Measurements from ENCODE around the gene BTAF1.

Gene BTAF1

DNA sequence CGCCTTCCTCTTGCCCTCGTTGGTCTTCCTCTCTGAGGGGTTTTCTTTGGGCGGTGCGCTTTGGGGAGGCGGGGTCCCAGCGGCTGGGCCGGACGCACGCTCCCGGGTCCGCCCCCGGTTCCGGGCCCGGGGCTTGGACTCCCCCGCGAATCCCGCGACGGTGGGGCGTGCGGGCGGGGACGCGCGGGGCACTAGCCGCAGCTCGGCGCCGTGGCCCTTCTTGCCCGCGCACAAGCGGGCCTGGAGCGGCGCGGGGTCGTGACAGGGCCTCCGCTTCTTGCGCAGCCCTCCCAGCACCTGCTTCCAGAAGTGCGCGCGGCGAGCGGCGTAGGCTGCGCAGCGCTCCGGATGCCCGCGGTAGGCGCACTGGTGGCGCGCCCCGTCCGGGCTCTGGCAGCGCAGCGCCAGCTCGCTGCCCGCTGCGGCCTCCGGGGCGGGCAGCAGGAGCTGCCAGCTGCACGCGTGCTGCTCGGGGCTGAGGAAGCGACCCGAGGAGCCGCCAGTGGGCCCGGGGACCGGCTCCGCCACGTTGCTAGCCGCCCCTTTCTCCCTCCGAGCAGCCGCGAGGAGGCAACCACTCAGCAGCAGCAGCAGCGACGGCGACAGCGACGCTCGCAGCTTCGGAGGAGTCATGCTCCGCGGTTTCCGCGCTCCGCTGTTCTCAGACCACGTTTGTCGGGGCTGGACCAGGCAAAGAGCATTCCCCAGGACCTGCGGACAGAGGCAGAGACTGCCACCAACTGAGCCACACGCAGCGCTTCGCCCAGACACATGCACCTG lies 15.0 kb upstream of the BTAF1 start:
- peak; percentile 37 for DNase-seq (ENCODE audit: low read depth)

DNA sequence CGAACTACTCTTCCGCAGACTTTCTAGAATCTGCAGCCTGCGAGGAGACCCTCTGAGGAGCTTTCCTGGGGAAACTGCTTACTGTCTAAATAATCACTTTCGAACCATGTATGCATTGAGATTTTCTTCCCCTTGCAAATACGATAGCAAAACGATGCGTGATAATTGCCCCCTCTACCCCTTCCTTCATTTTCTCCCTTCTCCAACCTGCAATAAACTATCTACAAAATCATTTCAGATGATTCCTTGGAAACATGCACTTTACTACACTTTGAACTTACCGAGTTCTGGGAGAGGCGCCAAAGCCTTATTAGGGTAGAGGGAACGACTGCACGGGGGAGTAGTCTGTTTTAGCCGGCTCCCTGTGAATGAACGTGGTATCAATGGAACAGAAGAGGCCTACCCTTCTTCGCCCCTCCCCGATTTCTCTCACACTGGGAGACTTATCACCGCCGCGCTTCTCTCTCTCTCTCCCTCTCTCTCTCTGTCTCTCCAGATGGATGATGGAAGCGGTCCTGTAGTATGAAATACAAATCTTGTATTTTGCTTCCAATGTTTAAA lies 14.4 kb upstream of the BTAF1 start, which contains the start of gene FGFBP3:
FGFBP3 (minus strand) TSS at position 370 of the 561 bp plus-strand sequence. CDS start 517 bp downstream, outside the sequence.
- peak; percentile 63 for DNase-seq (ENCODE audit: low read depth)

DNA sequence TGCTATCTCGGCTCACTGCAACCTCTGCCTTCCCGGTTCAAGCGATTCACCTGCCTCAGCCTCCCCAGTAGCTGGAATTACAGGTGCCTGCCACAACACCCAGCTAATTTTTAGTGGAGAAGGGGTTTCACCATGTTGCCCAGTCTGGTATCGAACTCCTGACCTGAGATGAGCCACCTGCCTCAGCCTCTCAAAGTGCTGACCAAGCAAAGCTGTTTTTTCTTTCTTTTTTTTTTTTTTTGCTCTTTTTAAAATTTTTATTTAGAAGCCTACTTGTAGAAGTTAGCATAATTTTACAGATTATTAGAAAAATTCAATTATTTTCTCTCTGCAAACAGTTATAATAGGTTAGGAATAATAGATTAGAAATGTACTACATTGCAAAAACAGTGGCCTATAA lies 13.1 kb upstream of the BTAF1 start:
- DNase-seq (ENCODE audit: low read depth): no peak

DNA sequence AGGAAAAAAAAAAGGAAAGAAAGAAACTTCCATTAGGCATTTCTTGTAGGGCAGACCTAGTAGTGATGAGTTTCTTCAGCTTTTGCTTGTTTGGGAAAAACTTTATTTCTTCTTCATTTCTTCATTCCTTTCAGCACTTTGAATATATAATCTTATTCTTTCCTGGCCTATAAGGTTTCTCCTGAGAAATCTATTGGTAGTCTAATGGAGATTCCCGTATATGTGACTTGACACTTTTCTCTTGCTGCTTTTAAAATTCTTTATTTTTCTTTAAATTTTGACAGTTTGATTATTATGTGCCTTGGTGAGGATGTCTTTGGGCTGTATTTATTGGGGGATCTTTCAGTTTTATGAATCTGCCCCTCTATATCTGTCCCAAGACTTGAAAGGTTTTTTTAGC lies 3.9 kb upstream of the BTAF1 start:
- no peak for DNase-seq (ENCODE audit: low read depth)

DNA sequence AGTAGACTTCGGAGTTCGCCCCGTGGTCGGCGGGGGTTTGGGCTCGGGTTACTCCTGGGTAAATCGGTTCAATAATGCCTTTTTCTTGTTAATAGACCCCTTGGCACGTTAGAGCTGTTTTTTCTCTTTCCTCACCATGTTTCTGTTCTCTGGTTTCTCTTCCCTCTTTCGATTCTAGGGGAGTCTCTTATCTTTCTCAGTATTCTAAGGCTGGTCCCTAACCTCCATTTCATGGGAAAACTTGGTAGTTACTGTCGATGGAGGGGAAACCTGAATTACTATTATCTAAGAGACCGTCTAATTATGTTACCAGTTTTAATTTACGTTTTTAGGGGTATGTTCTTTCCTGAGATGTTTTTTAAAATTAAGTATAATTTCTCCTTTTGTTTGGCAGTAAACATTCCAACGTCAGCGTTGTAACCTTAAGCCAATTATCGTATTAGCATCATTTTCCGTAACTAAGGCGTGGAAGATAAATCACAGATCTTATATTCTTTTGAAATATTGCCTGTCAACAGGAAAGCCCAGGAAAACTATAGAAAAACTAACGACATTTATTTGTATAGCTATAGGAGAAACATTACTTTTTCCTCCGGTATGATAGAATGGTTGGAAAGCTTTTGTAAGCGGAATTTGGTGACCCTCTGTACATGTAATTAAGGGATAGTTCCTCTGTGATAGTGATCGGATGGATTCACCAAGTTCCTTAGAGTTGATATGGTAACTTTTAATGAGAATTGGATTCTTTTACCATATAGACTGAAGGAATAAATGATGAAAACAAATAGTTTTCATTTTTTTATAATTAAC lies 847 bp downstream of the BTAF1 start:
- no peak for DNase-seq (ENCODE audit: low read depth)

DNA sequence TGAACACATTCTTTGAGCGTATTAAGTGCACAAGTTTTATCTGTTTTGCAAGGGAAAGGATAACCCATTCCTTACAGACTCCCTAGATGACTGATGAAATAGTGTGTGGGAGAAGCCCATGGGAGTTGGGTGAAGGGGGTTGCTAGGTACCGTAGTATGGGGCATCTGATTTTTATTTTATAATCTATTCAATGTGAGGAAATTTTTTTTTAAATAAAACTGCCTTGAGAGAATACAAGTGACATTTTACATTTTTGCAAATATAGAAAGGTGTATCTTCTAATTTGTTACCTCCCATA lies 1.4 kb downstream of the BTAF1 start:
- DNase-seq (ENCODE audit: low read depth): peak; percentile 75

DNA sequence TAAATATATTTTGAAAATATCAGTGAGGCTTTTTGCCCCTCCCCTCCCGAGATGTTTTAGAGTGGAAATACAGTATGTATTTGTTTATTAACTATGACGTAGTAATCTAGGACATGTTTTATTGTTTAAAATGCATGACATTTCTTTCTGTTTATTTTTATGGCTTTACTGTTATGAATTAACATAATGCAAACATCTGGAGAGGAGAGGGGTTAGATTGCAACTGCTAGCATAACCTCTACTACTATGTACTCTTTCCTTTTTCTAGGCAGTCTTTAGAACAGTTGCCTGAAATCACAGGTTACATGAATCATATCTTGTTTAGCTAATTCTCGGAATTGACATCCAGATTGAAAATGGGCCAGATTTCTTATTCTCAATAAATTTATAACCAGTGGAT lies 7.4 kb downstream of the BTAF1 start:
- DNase-seq (ENCODE audit: low read depth): no peak

DNA sequence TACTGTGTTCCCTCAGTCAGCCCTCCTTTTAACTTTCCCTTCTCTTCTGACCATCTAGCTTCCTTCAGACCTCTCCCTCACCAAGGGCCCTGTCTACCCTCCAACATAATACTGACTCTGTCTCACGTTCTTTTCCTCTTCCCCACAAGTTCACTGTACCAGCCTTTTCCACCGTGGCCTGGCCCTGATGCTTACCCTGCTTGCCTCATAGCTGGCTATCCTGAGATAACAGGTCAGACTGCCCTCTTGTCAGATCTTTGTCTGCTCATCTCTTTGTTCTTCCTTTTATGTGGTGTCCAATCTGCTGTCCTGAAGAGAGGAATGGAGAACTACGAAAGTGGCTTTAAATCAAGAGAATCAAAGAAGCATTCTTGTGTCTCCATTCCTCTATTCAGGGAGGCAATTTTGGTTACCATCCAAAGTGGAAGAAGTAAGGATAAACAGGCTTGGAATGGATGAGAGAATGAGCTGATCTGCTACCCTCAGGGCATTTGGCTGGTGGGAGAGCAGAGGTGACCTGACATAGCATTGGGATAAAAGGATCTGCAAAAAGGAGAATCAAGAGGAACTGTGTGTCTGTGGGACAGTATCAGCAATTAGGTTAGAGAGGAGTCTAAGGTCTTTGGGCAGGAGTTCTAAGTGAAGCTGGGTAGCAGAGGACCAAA lies 8.1 kb downstream of the BTAF1 start:
- DNase-seq (ENCODE audit: low read depth): no peak

DNA sequence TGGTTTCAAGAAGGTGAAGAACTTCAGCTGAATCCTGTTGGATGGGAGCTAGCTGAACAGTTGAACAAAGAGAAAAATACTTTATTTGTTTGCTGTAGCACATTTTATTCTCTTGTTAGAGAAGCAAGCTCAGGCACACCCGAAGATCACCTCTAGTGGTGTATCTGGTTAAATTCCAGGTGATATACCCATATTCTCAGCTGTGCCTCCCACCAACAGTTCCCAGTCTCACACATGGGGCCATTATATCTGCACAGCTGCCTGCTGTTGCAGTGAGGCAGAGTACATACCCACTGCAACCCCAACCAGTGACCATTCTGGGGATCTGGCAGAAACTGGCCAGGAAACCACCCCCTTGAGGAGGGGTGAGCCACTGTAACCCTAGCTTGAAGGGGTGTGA lies 9.2 kb downstream of the BTAF1 start:
- DNase-seq (ENCODE audit: low read depth): no peak

DNA sequence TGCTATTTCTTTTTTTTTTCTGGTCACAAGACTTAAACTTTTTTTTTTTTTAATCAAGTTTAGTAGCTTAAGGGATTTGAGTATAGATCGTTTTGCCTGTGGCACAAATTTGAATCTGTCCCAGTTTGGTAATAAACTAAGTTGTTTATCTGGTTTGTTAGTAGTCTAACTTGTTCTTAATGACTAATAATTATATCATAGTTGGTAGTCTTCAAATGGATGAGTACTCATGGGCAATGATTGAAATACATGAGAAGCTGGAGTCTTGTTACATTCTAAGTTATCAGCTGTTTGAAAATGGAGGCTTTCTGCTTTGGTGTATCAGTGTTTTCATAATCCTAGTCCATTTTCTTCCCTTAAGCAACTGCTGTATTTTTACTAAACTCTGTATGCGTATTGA lies 12.3 kb downstream of the BTAF1 start:
- no peak for DNase-seq (ENCODE audit: low read depth)

DNA sequence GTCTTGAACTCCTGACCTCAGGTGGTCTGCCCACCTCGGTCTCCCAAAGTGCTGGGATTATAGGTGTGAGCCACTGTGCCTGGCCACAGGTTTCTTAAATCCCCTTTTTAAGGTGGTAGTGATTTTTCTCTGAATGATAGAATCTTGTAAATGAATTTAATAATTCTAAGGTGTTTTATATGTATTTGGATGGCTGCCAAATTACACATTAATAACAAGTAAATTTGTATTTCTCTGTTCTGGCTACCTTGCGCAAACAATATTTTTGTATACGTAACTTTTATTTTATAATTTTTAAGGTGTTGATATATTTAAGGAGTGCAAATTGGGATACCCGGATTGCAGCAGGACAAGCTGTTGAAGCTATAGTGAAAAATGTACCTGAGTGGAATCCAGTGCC lies 16.1 kb downstream of the BTAF1 start:
- no peak for DNase-seq (ENCODE audit: low read depth)

DNA sequence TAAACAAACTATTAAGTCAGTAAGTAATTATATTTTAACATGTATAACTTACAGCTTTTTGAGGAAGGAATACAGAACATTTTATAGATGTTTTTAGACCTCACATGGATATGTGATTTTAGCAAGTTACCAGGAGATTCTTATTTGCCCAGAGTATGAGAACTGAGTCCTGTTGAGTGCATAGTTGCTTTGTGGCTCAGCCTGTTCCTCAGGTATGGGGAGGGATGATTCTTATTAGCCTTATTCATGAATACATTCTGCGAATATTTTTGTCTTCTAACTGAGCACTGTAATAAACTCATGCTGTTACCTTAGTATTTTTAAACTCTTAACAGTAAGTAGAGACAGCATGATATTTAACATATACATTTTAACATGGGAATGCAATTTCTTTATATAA lies 17.9 kb downstream of the BTAF1 start:
- no peak for DNase-seq (ENCODE audit: low read depth)

DNA sequence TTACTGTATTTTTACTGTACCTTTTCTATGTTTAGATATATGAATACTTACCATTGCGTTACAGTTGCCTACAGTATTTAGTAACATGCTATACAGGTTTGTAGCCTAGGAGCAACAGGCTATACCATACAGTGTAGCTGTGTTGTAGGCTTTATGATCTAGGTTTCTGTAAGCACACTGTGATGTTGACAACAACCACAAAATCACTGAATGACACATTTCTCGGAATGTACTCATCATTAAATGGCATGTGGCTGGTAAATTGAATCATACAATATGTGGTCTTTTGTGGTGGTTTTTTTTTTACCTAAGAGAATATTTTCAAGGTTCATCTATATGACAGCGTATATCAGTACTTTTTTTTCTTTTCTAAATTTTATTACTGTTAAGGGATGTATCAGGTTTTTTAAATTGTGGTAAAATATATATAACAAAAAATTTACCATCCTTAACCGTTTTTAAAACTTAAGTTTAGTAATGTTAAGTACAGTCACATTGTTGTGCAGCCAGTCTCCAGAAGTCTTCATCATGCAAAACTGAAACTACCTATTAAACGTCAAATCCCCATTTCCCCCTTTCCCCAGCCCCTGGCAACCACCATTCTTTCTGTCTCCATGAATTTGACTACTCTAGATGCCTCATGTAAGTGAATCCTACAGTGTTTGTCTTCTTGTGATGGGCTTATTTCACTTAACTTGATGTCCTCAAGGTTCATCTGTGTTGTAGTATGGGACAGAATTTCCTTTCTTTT lies 21.5 kb downstream of the BTAF1 start:
- DNase-seq (ENCODE audit: low read depth): peak; percentile 73

DNA sequence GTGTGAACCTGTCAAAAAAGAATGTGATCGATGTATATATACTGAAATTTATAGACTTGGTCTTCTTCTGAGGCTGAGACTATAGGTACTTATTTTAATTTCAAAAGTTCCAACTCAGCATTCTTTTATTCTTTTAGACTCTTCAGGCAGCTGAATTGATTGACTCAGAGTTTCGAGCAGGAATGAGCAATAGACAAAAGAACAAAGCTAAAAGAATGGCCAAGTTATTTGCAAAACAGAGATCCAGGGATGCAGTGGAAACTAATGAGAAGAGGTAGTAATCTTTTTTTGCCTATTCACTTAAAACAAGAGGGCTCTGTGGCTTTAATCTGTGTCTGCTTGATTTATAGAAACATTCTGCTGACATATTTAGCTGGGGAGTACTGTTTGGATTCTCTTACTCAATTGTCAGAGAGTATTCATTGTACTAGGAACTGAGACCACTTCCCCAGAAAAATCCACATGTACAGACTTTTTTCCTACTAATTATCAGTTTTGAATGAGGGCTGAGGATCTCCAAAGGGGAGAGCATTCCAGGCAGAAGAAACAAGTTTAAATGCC lies 30.1 kb downstream of the BTAF1 start:
- DNase-seq (ENCODE audit: low read depth): peak; percentile 65

DNA sequence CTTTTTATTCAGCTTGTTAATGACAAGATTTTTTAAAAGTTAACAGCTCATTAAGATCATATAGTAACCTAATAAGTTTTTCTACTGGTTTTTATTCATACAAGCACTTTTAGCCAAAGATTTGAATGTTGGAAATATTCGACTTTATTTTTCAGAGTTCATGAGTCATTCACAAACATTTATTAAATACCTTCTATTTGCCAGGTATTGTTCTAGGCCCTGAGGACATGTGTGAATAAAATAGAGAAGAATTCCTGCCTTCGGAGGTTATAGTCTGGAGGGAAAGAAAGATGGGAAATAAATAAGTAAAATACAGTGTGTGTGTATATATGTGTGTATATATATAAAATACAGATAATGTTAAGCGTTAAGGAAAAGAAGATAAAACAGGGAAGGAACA lies 31.5 kb downstream of the BTAF1 start:
- no peak for DNase-seq (ENCODE audit: low read depth)

DNA sequence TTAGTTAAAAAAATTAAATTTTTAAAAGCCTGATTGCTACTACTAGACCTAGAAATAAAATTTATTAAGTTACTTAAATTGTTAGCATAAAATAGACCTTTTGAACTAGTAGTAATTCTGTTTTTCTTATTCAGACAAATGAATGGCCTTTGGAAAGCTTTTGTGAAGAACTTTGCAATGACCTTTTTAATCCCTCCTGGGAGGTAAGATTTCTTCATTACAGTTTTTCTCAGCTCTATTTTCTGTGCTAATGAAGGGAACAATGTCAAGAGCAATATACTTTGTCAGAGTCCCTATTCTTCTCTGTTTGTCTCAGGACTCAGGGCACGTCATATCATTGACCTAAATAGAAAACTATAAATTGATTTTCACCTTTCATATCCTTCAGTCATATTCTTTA lies 33.5 kb downstream of the BTAF1 start:
- DNase-seq (ENCODE audit: low read depth): no peak

DNA sequence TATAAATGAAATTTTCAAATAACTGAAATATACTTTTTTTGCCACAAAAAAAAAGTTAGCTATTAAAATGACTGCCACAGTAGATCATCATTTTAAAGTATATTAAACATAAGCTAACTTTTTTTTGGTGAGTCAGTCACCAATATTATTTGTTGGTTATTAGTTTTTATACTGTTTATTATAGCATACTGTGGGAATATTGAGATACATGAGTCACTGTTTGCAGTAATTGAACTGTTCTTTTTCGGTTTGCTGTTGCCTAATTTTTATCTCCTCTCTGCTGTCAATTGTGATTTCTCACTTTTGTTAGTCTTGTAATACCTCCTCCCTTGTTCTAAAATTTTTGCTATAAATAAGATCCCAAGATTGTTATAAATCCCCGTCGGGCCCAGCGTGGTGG lies 45.7 kb downstream of the BTAF1 start:
- peak; percentile 11 for DNase-seq (ENCODE audit: low read depth)

DNA sequence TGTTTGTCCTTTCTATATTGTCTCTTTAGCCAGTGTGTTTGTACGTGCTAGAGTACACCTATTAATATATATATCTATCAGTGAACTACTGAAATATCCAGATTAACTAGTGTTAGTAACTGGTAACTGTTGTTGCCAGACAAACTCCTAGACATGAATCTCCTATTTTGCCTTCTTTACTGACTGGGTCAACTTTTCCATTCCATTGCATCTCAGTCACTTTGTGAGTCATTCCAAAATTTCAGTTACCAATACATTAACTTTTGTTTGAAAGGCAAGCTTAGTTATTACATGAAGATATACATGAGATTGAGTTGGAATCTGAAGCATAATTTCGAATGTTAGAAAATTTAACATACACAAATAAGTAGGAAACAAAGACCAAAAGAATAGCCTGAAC lies 51.4 kb downstream of the BTAF1 start:
- peak; percentile 24 for DNase-seq (ENCODE audit: low read depth)

DNA sequence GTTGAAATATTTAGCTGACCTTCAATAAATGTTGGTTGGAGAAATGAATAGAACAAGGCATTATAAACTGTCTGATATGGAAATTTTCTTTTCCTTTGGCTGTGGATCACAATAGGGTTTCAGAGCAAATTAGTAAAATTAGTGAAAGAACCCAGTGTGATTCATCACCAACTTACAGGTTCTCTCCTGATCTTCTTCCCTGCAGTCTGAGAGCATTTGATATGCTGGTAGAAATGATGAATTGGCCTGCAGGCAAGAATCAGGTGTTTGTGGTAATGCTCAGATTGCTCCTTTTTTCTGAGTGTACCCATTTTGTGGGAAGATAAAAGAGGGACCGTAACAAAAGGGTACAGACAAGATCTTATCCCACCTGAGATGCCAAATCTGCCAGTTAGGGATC lies 51.9 kb downstream of the BTAF1 start:
- no peak for DNase-seq (ENCODE audit: low read depth)

DNA sequence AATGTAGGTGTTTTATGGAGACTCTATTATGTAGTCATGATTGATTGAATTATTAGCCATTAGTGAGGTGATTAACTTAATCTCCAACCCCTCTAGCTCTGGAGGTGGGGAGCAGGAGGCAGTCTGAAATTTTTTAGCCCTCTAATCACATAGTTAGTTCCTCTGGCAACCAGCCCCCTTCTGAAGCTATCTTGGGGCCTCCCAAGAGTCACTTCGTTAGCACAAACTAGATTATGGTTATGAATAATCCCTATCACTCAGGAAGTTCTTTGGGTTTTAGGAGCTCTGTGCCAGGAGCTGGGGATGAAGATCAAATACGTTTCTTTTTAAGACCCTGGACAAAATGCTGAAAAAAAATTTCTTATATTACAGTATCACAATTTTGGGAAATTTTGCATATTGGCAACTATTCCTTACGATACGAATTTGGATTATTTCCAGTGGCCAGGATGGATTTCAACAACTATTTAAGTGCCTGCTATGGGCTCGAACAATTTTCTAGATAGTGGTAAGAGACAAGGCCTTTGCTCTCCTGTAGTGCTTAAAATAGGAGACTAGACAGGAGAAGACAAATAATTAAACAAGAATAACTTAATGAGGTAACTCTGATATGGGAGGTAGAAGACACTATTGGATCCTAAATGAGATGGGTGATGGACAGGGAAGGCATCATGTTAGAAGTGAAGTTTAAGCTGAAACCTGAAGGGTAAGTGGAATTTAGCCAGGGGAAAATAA lies 52.9 kb downstream of the BTAF1 start:
- no peak for DNase-seq (ENCODE audit: low read depth)

DNA sequence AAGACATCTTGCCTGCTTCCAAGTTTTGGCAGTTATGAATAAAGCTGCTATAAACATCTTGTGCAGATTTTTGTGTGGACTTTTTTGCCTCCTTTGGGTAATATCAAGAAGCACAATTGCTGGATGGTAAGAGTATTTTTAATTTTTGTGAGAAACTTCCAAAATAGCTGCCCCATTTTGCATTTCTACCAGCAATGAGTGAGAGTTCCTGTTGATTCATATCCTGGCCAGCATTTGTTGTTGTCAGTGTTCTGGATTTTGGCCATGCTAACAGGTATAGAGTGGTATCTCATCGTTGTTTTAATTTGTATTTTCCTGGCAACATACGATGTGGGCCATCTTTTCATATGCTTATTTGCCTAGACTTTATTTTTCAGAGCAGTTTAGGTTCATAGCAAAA lies 53.9 kb downstream of the BTAF1 start:
- DNase-seq (ENCODE audit: low read depth): no peak
